Hematopoietic multipotent progenitor cell treated with erythropoietin and hydrocortisone succinate and interleukin-3 and kit ligand, for 8 days (in vitro differentiated cells): ENCODE results near the gene HOTAIR.
A peak's percentile ranks its signal among the peaks of the same experiment; 100 is the strongest.

Experiments
- DNase-seq: peaks from one replicate; pipeline ENCODE4 v3.0.0-alpha.2; 2015

Gene HOTAIR

DNA sequence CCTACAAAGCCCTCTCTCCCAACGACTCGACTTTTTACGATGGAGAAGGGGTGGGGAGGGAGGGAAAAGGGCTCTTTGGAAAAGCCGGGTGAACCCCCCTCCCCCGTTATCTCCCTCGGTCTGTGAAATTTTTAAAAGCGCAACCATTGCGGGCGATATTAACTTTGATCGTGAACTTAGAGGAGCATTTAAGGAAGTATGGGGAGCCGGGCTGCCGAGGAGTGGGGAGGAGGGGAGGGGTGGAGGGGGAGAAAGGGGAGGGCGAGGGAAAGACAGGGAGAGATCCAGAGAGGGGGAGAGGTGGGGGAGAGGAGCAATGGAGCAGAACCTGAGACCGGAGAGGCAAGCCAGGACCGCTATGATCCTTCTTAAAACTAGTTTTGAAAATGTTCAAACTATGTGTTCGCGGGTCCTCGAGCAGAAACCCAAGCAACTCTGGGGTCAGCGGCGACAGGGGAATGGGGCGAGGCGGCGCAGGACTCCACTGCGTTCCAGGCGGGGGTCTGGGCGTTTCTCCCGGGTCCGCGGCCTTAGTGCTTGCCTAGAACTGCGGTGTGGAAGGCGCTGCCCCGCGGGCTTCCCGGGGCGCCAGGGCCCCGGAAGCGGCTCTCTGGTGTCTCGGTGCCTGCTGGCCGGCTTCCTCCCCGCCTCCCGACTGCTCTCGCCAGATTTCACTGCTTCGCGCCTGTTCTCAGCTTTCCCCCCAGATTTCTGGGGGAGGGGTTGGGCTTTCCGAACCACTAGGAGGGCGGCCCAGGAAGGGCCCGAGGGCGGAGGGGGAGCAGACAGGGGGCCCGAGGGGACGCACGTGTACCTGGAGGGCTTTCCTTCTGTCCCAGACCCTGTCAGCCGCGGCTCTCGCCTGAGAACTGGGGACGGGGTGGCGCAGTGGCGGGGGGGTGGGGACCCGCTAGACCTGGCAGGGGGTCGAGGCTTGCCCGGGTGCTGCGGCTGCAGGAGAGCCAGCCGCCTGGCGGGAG lies at the start of gene HOTAIR:
Gene HOTAIR (minus strand): TSS at position 871 of the 980 bp plus-strand sequence.
- DNase-seq: no peak

GRCh38 chr12:54024127-54024526 lies 49.4 kb upstream of the HOTAIR start:
- DNase-seq: no peak

DNA sequence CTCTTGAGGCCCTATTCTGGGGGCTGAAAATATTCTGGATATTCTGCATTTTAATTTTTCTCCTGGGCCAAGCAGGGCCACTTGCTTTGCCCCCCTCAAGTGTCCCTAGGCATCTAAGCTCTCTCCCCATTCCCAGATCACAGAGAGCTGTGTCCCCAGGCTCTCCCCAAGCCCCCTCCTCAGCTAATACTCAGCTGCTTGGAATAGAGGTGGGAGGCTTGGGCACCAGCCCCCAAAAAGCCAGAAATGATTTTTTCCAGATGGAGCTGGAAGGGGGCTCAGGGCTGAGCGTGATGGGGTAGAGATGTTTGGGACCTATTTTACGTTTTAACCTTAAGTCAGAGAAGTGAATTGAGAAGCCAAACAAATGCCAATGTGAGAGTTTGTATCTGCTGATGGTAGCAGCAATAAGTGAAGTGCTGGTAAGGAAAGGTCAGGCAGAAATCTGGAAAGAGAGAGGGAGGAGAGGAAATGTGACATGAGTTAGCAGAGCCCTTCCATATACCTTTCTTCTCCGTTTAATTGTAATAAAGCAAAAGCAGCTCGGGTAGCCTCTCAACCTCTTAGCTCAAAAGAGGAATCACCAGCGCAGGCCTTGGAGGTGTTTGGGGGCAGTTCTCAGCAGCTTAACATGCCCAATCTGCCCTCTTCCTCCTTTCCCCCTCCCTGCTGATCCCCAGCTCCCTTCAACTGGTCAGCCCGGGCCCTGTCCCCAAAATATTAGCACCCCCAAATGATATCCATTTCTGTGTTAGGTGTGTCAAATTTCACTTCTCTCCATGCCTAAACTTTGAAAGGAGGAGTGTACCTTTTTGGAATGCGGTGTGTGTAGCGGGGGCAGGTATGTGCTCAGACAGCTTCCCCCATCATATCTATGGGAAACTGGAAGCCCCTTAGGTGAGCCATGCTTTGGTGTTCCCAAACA lies 48.5 kb upstream of the HOTAIR start:
- no peak for DNase-seq

- no peak for DNase-seq
Observed at GRCh38 chr12:54021432-54022013, 46.8 kb upstream of the HOTAIR start.

GRCh38 chr12:54020591-54021405 lies 46.0 kb upstream of the HOTAIR start:
- DNase-seq: no peak

- DNase-seq: no peak
Observed at GRCh38 chr12:54019924-54020590, 45.3 kb upstream of the HOTAIR start.

DNA sequence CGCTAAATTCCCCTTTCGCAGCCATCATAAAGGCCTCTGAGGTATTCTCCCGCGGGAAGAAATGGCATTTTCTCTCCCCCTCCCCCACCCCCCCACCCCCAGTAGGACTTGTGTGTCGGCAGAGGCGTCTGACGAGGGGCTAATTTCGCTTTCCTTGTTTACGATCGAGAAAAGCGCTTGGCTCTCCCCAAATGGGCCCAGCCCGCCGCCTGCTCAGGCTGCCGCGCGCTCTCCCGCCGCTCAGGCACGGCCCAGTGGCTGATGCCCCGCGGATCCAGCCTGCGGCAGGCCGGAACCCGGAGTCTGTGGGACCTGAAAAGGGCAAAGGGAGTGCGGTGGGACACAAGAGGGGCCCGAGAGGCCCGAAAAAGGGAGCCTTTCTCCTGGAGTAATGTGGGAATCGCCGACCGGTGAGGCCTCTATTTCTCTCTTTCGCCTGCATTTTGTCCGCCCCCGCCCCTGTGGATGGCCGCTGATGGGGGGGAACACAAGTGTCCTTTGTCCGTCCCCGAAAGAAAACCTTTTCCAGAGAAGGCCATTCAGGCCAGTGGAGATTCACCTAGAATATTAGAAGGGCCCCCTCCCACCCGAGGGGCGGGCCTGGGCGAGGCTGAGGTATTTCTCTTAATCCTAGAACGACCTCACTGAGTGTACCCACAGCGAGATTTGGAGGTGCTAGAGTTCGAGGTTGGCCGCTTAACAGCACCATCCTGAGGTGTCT lies 44.5 kb upstream of the HOTAIR start:
- DNase-seq: no peak

GRCh38 chr12:54018468-54018984 lies 43.8 kb upstream of the HOTAIR start:
- DNase-seq: no peak

- peak; percentile 14 for DNase-seq
Observed at GRCh38 chr12:54017878-54018467, 43.2 kb upstream of the HOTAIR start.

DNA sequence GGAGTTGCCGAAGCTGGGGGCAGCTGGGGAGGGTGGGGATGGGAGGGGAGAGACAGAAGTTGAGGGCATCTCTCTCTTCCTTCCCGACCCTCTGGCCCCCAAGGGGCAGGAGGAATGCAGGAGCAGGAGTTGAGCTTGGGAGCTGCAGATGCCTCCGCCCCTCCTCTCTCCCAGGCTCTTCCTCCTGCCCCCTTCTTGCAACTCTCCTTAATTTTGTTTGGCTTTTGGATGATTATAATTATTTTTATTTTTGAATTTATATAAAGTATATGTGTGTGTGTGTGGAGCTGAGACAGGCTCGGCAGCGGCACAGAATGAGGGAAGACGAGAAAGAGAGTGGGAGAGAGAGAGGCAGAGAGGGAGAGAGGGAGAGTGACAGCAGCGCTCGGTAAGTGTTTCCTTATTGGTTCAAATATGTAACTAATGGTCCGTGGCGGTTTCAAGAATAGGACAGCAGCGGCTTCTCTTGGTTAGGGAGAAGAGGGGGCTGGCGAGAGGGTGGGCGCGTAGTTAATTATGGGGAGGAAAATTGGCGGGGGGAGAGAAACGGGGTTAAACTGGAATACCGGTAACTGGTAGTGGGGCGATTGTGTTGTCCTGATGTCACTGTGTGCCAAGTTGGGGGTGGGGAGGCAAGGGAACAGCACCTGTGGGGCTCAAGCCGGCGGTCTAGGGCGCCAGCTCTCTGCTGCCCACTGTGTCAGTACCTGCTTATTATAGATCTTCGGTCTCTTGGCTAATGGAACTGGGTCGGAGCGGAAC lies 42.5 kb upstream of the HOTAIR start:
- DNase-seq: no peak

DNA sequence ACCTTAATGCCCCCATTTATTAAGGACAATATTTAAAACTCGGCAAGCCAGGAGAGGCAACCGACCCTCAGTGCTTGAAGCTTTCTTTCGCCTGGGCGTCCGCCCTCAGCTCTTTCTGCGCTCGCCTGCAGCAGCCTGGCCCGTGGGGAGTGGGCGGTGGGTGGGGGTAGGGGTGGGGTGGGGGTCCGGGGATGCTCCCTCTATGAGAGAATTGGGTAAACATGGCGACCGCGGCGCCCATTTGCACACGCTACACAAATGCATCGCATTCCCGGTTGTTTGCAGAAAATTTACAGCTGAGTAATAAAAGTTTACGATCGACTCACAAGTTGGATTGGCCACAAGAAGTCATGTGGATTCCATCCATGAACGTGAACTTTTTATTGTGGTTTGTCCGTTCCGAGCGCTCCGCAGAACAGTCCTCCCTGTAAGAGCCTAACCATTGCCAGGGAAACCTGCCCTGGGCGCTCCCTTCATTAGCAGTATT lies 41.8 kb upstream of the HOTAIR start:
- DNase-seq: no peak

DNA sequence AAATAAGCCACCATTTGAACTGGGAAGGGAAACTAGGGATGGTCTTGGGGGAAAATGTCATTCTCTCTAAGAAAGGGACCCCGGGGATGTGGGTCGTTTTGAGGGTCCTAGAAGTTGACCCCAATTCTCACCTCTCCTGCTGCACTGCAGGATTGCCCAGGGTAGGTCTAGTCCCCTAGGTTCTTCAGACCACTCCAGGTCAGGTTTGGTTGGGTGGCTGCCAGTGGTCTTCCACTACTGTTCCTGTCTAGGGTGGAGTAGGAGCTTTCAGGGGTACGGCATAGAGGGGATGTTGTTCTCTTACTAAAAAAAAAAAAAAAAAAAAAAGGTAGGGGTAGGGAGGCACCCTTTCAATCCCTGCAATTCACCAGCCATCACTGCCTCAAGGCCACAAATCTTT lies 41.3 kb upstream of the HOTAIR start:
- no peak for DNase-seq

- no peak for DNase-seq
Observed at GRCh38 chr12:54015018-54015931, 40.5 kb upstream of the HOTAIR start.

GRCh38 chr12:54014377-54015017 lies 39.7 kb upstream of the HOTAIR start:
- no peak for DNase-seq

DNA sequence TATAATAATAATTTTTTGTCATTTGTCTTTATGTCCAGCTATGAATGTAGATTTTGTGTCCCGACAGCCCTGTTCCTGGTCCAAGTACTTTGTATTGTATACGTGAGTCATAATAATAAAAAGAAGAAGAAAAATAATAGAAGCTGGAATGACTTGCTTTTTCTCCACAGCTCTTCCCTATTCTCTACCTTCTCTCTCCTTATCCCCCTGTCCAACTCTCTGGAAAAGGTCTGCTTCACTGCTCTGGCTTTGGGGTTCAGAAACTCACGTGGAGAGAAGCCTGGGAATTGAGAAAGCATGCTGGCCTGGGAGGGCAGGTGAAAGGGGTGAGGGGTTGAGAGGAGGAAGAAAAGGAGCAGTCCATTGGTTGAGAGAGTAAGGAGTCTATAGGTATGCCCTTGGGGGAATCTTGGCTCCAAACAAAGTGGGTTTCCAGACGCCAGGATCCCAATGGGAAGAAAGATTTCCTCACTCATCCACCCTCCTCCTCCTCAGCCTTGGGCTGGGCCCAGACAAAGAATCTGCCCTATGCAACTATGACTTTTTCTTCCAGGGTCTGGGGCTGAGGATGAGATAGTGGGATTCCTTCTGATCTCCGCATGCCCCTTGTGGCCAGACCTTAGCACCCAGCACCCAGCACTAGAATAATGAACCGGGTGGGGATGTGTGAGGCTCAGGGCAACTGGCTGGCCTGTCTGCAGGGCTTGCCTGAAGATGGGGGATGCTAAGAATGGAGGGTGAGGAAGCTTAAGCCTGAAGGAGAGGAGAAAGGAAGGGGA lies 38.1 kb upstream of the HOTAIR start:
- DNase-seq: no peak

- no peak for DNase-seq
Observed at GRCh38 chr12:54011665-54012532, 37.1 kb upstream of the HOTAIR start.
